GM23248 (cell line): ENCODE measurements around the gene ORAI2. TPM values are rescaled to one million over a fixed set of nuclear protein-coding genes. Genes with fewer than 3 reads are reported as not detected.

Experiments used
- DNase-seq: peaks from one replicate; pipeline ENCODE4 v3.0.0-alpha.2; 2015
- H2AFZ ChIP-seq: fragments of 200-600 bp; sonication (generic); 2 replicates; pipeline ENCODE4 v1.6.1; 2016; ENCODE audit warnings: antibody characterized with exemption
- H3F3A ChIP-seq: fragments of 200-600 bp; sonication (generic); 2 replicates; pipeline ENCODE4 v1.6.1; 2016; ENCODE audit warnings: mild to moderate bottlenecking, antibody characterized with exemption, mixed run types; ENCODE audit not compliant: insufficient read depth
- H3K27ac ChIP-seq: fragments of 200-600 bp; sonication (generic); 2 replicates; pipeline ENCODE4 v1.5.1; 2016; ENCODE audit warnings: mild to moderate bottlenecking
- H3K27me3 ChIP-seq: fragments of 200-600 bp; sonication (generic); replicated peaks from 2 replicates; pipeline ENCODE4 v1.6.1; 2016; ENCODE audit warnings: mild to moderate bottlenecking; ENCODE audit not compliant: insufficient read depth
- H3K36me3 ChIP-seq: fragments of 200-600 bp; sonication (generic); 2 replicates; pipeline ENCODE4 v1.6.1; 2016; ENCODE audit warnings: low read depth, mild to moderate bottlenecking
- H3K4me1 ChIP-seq: fragments of 200-600 bp; sonication (generic); 2 replicates; pipeline ENCODE4 v1.6.1; 2016; ENCODE audit warnings: mild to moderate bottlenecking; ENCODE audit not compliant: insufficient read depth
- H3K4me2 ChIP-seq: fragments of 200-600 bp; sonication (generic); one replicate; pipeline ENCODE4 v1.6.1; 2016; ENCODE audit warnings: mild to moderate bottlenecking; ENCODE audit not compliant: unreplicated experiment
- H3K4me3 ChIP-seq: fragments of 200-600 bp; sonication (generic); 2 replicates; pipeline ENCODE4 v1.5.1; 2016; ENCODE audit warnings: mild to moderate bottlenecking
- H3K79me2 ChIP-seq: fragments of 200-600 bp; sonication (generic); 2 replicates; pipeline ENCODE4 v1.6.1; 2016; ENCODE audit warnings: mild to moderate bottlenecking; ENCODE audit not compliant: insufficient read depth
- H3K9ac ChIP-seq: fragments of 200-600 bp; sonication (generic); 2 replicates; pipeline ENCODE4 v1.6.1; 2016; ENCODE audit warnings: mild to moderate bottlenecking
- H3K9me2 ChIP-seq: fragments of 200-600 bp; sonication (generic); 2 replicates; pipeline ENCODE4 v1.6.1; 2016; ENCODE audit warnings: mixed run types, mild to moderate bottlenecking, moderate library complexity; ENCODE audit not compliant: insufficient read depth
- H3K9me3 ChIP-seq: fragments of 200-600 bp; sonication (generic); one replicate; pipeline ENCODE4 v1.6.1; 2017; ENCODE audit warnings: low read depth
- H4K20me1 ChIP-seq: fragments of 200-600 bp; sonication (generic); 2 replicates; pipeline ENCODE4 v1.6.0; 2016; ENCODE audit not compliant: insufficient read depth
- EZH2 ChIP-seq: fragments of 200-600 bp; sonication (generic); IDR thresholded peaks from 2 replicates; pipeline ENCODE4 v1.6.1; 2018; ENCODE audit warnings: antibody characterized with exemption, mild to moderate bottlenecking; ENCODE audit not compliant: insufficient read depth, poor library complexity, severe bottlenecking
- EZH2phosphoT487 ChIP-seq: fragments of 200-600 bp; sonication (generic); IDR thresholded peaks from 2 replicates; pipeline ENCODE4 v1.6.1; 2018; ENCODE audit warnings: antibody characterized with exemption, moderate library complexity, mild to moderate bottlenecking, low read depth; ENCODE audit not compliant: insufficient read depth
- WGBS, 2 experiments: methylation state at CpG; one replicate each; pipeline ENCODE4 v1.1.6; 2015 to 2017; ENCODE audit warnings: low lambda C conversion rate in 2 of 2, low coverage in 1 of 2; ENCODE audit errors: missing lambda C conversion rate in 2 of 2; 5-methylcytosine and 5-hydroxymethylcytosine counted together
- in situ Hi-C: fragments of 300-500 bp; cut with MboI; formaldehyde crosslinking; loops from 2 replicates; pipeline ENCODE4 v1.15.0; 2020
- polyA plus RNA-seq: library from polyadenylated mRNA; unstranded; fragments of >200 nt; fragmentation: Nextera tagmentation; extraction: Ambion mirVana; gene quantifications from 2 replicates; pipeline ENCODE4 v1.2.1, GENCODE V29; 2016
- total RNA-seq: library from RNA; depleted of rRNA; stranded (reverse); fragments of >200 nt; shearing (Covaris generic); gene quantifications from 2 replicates; pipeline ENCODE4 v1.2.3, GENCODE V29; 2014

The ORAI2 gene
- total and polyA plus RNA-seq, 2 experiments from 2014 or later = 30.3 to 42.2 TPM

DNA sequence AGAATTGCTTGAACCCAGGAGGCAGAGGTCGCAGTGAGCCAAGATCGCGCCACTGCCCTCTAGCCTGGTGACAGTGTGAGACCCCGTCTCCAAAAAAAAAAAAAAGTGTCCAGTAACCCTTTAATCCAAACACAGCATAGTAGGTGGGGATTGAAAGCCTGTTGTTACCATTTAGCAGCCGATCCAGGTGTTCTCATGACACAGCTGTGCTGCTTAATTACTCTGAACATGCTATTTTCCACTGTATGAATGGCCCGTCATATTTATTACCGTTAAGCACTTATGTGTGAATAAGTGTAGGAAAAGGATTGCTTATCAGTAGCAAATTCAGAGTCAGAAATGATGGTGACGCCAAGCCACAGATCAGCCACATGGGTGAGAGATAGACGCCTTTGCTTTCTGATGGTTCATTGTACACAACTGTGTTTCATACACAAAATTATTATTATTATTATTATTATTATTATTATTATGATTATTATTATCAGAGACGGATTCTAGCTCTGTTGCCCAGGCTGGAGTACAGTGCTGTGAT is 11.6 kb upstream of the ORAI2 start:
- Histone ChIP-seq H3F3A (no peaks in the 10 kb centered on the region), H3K36me3 (no peaks in the 10 kb centered on the region; the same call in 1 of the 2 replicates), H3K9me2 (no peaks in the 10 kb centered on the region), H2AFZ (no peak overlapping the region), H3K27me3 (no peaks in the 10 kb centered on the region), H3K4me1 (no peaks in the 10 kb centered on the region), H3K27ac (no peak overlapping the region), H4K20me1 (no peaks in the 10 kb centered on the region), H3K4me2 (no peak overlapping the region), H3K4me3 (no peak overlapping the region), H3K9me3 (no peaks in the 10 kb centered on the region), H3K9ac (no peak overlapping the region), H3K79me2 (0 out of 2 replicates have a peak, but pooled peaks cover 13% of the 10 kb centered on the region)
- in situ Hi-C loops = no loop called here
- WGBS, 2 experiments = 92% methylated on average over 10 of the region's 10 CpGs
- DNase-seq = no peak
- TF ChIP-seq EZH2phosphoT487 = no peak
- TF ChIP-seq EZH2 = no peak

DNA sequence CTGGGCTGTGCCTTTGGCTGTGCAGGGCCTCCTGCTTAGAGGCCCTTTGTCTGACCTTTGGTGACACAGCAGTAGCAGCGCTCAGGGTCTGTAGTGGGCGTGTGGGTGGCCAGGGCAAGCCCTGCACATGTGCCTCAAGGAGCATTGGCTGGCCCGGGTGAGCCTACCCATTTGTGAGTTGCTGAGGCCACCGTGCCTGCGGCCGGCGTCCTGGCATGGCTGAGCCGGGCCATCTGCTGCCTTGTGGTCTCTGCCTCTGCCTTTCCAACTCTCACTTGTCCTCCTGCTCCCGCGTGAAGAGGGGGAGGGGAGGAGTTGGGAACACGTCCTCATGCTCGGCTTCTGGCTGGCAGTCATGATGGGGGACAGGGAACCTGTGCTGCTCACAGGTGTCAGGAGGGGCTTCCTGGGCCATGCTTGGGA is 9.2 kb upstream of the ORAI2 start:
- no peaks in the 10 kb centered on the region for H3F3A ChIP-seq
- in situ Hi-C loops = no loop called here
- 78 to 81% methylated on average over 12 of the region's 12 CpGs for WGBS, 2 experiments
- no peak for DNase-seq
- no peak overlapping the region for H3K9ac ChIP-seq
- H3K79me2 ChIP-seq = 0 out of 2 replicates have a peak, but pooled peaks cover 7% of the 10 kb centered on the region
- H3K27ac ChIP-seq = no peak overlapping the region
- no peaks in the 10 kb centered on the region for H3K9me3 ChIP-seq
- no peaks in the 10 kb centered on the region for H3K9me2 ChIP-seq
- H3K27me3 ChIP-seq = no peaks in the 10 kb centered on the region
- no peak overlapping the region for H2AFZ ChIP-seq
- H3K4me3 ChIP-seq = no peak overlapping the region
- no peak overlapping the region for H3K4me2 ChIP-seq
- TF ChIP-seq EZH2 = no peak
- TF ChIP-seq EZH2phosphoT487 = no peak
- H3K4me1 ChIP-seq = no peaks in the 10 kb centered on the region
- H3K36me3 ChIP-seq = no peaks in the 10 kb centered on the region; the same call in 1 of the 2 replicates
- H4K20me1 ChIP-seq = no peaks in the 10 kb centered on the region

DNA sequence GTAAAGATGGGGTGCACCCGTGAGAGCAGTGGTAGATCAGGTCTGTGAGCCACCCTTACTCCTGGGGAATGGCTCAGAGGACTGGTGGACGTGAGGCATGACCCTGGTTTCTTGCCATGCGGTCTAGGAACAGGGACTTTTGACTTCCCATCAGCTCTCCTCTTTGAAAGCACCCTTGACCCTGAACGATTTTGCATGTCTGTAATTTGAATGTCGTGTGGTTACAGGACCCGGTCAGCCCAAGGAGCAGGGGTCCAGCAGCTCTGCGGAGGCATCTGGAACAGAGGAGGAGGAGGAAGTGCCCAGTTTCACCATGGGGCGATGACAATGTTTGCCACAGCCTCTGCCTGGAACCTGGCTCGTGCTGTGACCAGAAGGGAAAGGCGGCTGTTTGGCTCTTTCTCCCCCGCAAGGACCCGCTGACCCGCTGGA is 8.6 kb upstream of the ORAI2 start:
- H3K36me3 ChIP-seq = no peaks in the 10 kb centered on the region; the same call in 1 of the 2 replicates
- H3K9ac ChIP-seq = no peak overlapping the region
- no peaks in the 10 kb centered on the region for H3K4me1 ChIP-seq
- no peak for DNase-seq
- H3K79me2 ChIP-seq = 0 out of 2 replicates have a peak, but pooled peaks cover 5% of the 10 kb centered on the region
- no peak overlapping the region for H3K4me3 ChIP-seq
- 0 out of 2 replicates have a peak, but pooled peaks cover 2% of the 10 kb centered on the region for H3F3A ChIP-seq
- H3K27me3 ChIP-seq = no peaks in the 10 kb centered on the region
- H4K20me1 ChIP-seq = no peaks in the 10 kb centered on the region
- no peak overlapping the region for H2AFZ ChIP-seq
- no peaks in the 10 kb centered on the region for H3K9me3 ChIP-seq
- 91 to 94% methylated on average over 13 of the region's 13 CpGs for WGBS, 2 experiments
- no peaks in the 10 kb centered on the region for H3K9me2 ChIP-seq
- H3K27ac ChIP-seq = no peak overlapping the region
- TF ChIP-seq EZH2 (no peak), EZH2phosphoT487 (no peak)
- in situ Hi-C loops = no loop called here
- no peak overlapping the region for H3K4me2 ChIP-seq

DNA sequence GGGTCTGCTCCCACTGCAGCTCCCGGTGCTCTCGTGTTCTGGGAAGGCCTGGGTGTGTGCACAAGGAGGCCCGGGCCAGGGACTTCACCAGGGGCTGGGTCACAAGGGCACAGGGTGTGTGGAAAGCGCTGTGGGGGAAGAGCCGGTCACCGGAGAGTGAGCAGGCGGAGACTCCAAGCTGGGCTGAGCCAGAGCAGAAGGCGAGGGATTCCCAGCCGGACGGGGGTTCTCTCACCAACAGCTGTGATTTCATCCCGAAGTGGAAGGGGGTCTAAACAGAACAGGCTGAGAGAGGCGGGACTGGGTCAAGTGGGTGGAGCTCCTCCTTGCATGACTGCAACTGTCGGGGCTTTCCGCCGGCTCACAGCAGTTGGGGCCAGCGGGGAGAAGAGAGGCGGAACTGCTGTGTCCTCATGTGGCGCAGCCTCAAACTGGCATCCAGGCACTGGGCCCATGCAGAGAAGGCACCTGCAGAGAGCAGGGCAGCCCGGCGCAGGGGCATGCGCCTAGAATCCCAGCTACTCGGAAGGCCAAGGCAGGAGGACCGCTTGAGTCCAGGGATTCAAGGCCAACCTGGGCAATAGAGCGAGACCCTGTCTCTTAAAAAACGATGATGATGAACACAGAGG is 7.6 kb upstream of the ORAI2 start:
- in situ Hi-C loops = no loop called here
- H3K27ac ChIP-seq = no peak overlapping the region
- 82 to 83% methylated on average over 23 to 24 of the region's 25 CpGs for WGBS, 2 experiments

More for the DNA sequence above, 7.6 kb upstream of the ORAI2 start:
- Histone ChIP-seq H4K20me1 (no peaks in the 10 kb centered on the region), H3K9me3 (no peaks in the 10 kb centered on the region), H3F3A (peaks cover 8% of the 10 kb centered on the region; the same call in 1 of the 2 replicates), H3K36me3 (no peaks in the 10 kb centered on the region; the same call in 1 of the 2 replicates), H2AFZ (no peak overlapping the region), H3K27me3 (no peaks in the 10 kb centered on the region), H3K9me2 (no peaks in the 10 kb centered on the region), H3K79me2 (no peaks in the 10 kb centered on the region), H3K4me3 (no peak overlapping the region), H3K9ac (no peak overlapping the region), H3K4me1 (no peaks in the 10 kb centered on the region), H3K4me2 (no peak overlapping the region)
- TF ChIP-seq EZH2 (no peak), EZH2phosphoT487 (no peak)
- DNase-seq = no peak
